GM04504 (cell line): ENCODE measurements around the gene GBP4.
"Not testable (repeated sequence)": the region's sequence is repeated elsewhere in the genome, so short reads cannot be mapped to it uniquely, and the experiment has no call there.

Experiments
- DNase-seq: peaks from one replicate; pipeline ENCODE4 v3.0.0-alpha.2; 2012; ENCODE audit warnings: low read depth

Gene GBP4

GRCh38 chr1:89198491-89199072 lies at the start of gene GBP4:
Gene GBP4, minus strand, starts transcription at chr1:89198942. Its CDS starts 108 bp downstream, at chr1:89198834.
- peak; percentile 41 for DNase-seq

GRCh38 chr1:89243046-89243445 lies 44.3 kb upstream of the GBP4 start:
- DNase-seq = no peak

- DNase-seq = no peak
These were observed 22.6 kb upstream of the GBP4 start for GRCh38 chr1:89221341-89221740.

- DNase-seq = not testable (repeated sequence)
These were observed 21.1 kb upstream of the GBP4 start for GRCh38 chr1:89219851-89220250.

GRCh38 chr1:89218941-89219340 lies 20.2 kb upstream of the GBP4 start:
- not testable (repeated sequence) for DNase-seq

GRCh38 chr1:89213347-89213746 lies 14.6 kb upstream of the GBP4 start:
- DNase-seq = no peak

GRCh38 chr1:89211035-89211634 lies 12.4 kb upstream of the GBP4 start:
- DNase-seq = no peak

GRCh38 chr1:89206373-89206772 lies 7.6 kb upstream of the GBP4 start:
- DNase-seq = no peak

GRCh38 chr1:89203166-89203565 lies 4.4 kb upstream of the GBP4 start:
- DNase-seq = peak; percentile 73

GRCh38 chr1:89201106-89201794 lies 2.5 kb upstream of the GBP4 start:
- no peak for DNase-seq

GRCh38 chr1:89200663-89201062 lies 1.9 kb upstream of the GBP4 start:
- peak; percentile 24 for DNase-seq

- no peak for DNase-seq
These were observed 836 bp upstream of the GBP4 start for GRCh38 chr1:89199525-89200031.

GRCh38 chr1:89198081-89198480 lies 661 bp downstream of the GBP4 start:
- no peak for DNase-seq

GRCh38 chr1:89195476-89195875 lies 3.3 kb downstream of the GBP4 start:
- no peak for DNase-seq

- no peak for DNase-seq
These were observed 7.4 kb downstream of the GBP4 start for GRCh38 chr1:89191314-89191713.

- DNase-seq = no peak
These were observed 8.7 kb downstream of the GBP4 start for GRCh38 chr1:89190017-89190416.

- DNase-seq = no peak
These were observed 19.4 kb downstream of the GBP4 start for GRCh38 chr1:89179343-89179742.

- DNase-seq = no peak
These were observed 21.8 kb downstream of the GBP4 start for GRCh38 chr1:89176971-89177370.

- DNase-seq = no peak
These were observed 23.0 kb downstream of the GBP4 start, which contains the start of gene GBP7 for GRCh38 chr1:89175601-89176256. Gene GBP7, minus strand, starts transcription at chr1:89176003. Its CDS starts 4,068 bp downstream, at chr1:89171935.

GRCh38 chr1:89174491-89174890 lies 24.3 kb downstream of the GBP4 start:
- no peak for DNase-seq

GRCh38 chr1:89172468-89173143 lies 26.1 kb downstream of the GBP4 start:
- no peak for DNase-seq

- DNase-seq = no peak
These were observed 27.7 kb downstream of the GBP4 start for GRCh38 chr1:89171067-89171438.
